PFSK-1 (cell line): ENCODE measurements around the gene NDUFV3.

ENCODE experiments used
- FOXP2 ChIP-seq: optimal IDR thresholded peaks from 2 replicates; pipeline ENCODE3; 2011; ENCODE audit warnings: borderline replicate concordance, control low read depth, inconsistent platforms; ENCODE audit not compliant: insufficient read depth; ENCODE audit errors: extremely low read length, extremely low read depth
- POLR2AphosphoS5 ChIP-seq: IDR thresholded peaks from 2 replicates; pipeline ENCODE4 v1.6.1; 2012; ENCODE audit warnings: low read depth, mild to moderate bottlenecking, control low read depth, low read length, moderate library complexity
- REST ChIP-seq, 2 experiments: IDR thresholded peaks; 2 replicates each; pipeline versions ENCODE4 v1.6.1 to v1.8.0; 2011 to 2012; ENCODE audit warnings: low read depth in 2 of 2, low read length in 2 of 2, control low read depth in 1 of 2, inconsistent platforms in 1 of 2, mild to moderate bottlenecking in 1 of 2, moderate library complexity in 1 of 2; ENCODE audit not compliant: insufficient read depth in 1 of 2
- SIN3A ChIP-seq: IDR thresholded peaks from 2 replicates; pipeline ENCODE4 v1.6.1; 2012; ENCODE audit warnings: mild to moderate bottlenecking, low read length, moderate library complexity, borderline replicate concordance; ENCODE audit not compliant: insufficient read depth
- TAF1 ChIP-seq: IDR thresholded peaks from 2 replicates; pipeline ENCODE4 v1.6.1; 2012; ENCODE audit warnings: low read length, control low read depth, borderline replicate concordance; ENCODE audit not compliant: insufficient read depth

The NDUFV3 gene

GRCh38 chr21:42903817-42904216 is 10.7 kb downstream of the NDUFV3 start:
- no peak for TF ChIP-seq POLR2AphosphoS5
- TF ChIP-seq TAF1, result no peak
- no peak for TF ChIP-seq REST (IDR thresholded peaks at IDR 0.05; ENCODE audit: insufficient read depth in 1 of 2, low read depth in 2 of 2, low read length in 2 of 2)
- no peak for TF ChIP-seq SIN3A
- no peak for TF ChIP-seq FOXP2

GRCh38 chr21:42905195-42905594 is 12.1 kb downstream of the NDUFV3 start:
- TF ChIP-seq TAF1, result no peak
- no peak for TF ChIP-seq FOXP2
- TF ChIP-seq REST (IDR thresholded peaks at IDR 0.05; ENCODE audit: insufficient read depth in 1 of 2, low read depth in 2 of 2, low read length in 2 of 2), result no peak
- no peak for TF ChIP-seq POLR2AphosphoS5
- TF ChIP-seq SIN3A, result no peak

DNA sequence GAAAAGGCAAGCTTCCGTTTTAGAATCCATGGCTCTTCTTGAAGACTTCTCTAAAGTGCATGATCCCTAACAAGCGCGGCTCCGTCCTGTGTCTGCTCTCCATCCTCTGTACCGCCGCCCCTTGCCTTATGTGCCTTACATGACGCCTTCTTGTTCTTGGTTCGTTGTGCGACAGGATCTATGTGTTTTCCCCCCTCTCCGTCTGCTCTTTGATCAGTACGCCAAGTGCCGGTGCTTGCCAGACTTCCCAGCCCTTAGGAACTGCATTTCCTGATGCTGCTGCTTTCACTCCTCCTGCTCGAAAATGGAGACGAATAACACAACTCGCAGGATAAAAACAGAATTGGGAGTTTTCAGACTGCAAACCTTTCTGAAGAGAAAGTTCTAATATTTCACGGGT is 13.1 kb downstream of the NDUFV3 start:
- TF ChIP-seq FOXP2 (no peak), REST (IDR thresholded peaks at IDR 0.05; ENCODE audit: insufficient read depth in 1 of 2, low read depth in 2 of 2, low read length in 2 of 2) (no peak), SIN3A (no peak), POLR2AphosphoS5 (no peak), TAF1 (no peak)

GRCh38 chr21:42913476-42913875 is 20.4 kb downstream of the NDUFV3 start:
- TF ChIP-seq TAF1 (no peak), FOXP2 (no peak), POLR2AphosphoS5 (no peak; the same call in 1 of the 2 replicates), SIN3A (no peak), REST (IDR thresholded peaks at IDR 0.05; ENCODE audit: insufficient read depth in 1 of 2, low read depth in 2 of 2, low read length in 2 of 2) (no peak)

DNA sequence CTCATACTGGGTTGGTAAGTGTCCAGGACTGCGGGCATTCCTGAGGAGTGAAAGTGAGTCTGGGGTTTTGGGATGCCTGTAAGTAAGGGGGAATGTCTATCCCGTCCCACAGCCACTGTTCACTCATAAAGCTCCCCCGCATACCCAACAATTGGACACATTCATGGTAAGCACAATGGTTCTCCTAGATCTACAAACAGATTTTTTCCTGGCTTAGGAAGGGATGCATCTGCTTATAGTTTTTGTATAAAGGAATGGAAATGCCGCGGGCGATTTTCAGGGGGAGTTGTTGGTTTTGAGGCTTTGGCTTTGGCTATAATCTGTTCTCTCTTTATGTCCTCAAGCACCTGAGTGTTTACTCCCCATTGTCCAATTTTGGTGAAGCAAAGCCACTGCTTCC is 25.2 kb downstream of the NDUFV3 start:
- TF ChIP-seq SIN3A (no peak), FOXP2 (no peak), POLR2AphosphoS5 (no peak), TAF1 (no peak), REST (IDR thresholded peaks at IDR 0.05; ENCODE audit: insufficient read depth in 1 of 2, low read depth in 2 of 2, low read length in 2 of 2) (no peak)
